HG03469 (cell line): Measurements from ENCODE around the gene CUX1.
"Not testable (repeated sequence)": the region's sequence is repeated elsewhere in the genome, so short reads cannot be mapped to it uniquely, and the experiment has no call there.

Experiments
- ATAC-seq: cut with Tn5 transposase; IDR thresholded peaks from one replicate; pipeline ENCODE4 v1.9.1; 2021; ENCODE audit warnings: mild to moderate bottlenecking, moderate library complexity, moderate number of reproducible peaks; ENCODE audit not compliant: unreplicated experiment

CUX1 gene

GRCh38 chr7:101798173-101798572 lies 19.3 kb upstream of the CUX1 start:
- ATAC-seq, result not testable (repeated sequence)

DNA sequence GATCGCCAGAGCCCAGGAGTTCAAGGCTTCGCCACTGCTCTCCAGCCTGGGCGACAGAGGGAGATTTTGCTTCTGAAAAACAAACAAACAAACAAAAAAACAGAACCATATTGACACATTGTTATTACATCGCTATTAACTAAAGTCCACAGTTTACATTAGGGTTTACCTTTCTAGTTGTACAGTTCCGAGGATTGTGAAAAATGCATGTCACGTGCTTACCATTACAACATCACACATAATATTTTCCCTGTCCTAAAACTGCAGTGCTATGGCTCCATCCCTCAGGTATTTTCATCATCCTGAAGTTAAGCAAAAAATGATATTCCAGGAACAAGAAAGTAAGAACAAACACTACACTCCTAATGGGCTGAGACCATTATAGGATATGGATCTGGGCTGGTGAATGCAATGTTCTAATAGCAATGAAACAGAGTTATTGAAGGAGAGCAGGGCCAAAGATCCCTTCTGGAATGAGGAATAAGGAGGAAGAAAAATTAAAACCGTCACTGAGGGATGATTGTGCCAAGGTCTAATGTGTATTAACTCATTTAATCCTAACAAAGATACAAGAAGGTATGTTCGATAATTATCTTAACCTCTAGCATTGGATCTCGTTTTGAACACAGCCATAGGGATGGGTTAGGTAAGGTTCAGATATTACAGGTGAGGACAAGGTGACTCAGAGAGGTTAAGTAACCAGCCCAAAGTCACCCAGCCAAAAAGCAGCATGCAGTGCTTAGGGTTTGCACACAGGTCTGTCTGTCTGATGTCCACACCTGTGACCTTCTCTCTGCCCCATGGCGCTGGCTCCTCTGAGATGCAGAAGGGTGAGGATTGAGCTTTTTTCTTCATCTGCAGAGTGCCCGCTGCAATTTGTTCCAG lies 14.0 kb upstream of the CUX1 start:
- no peak for ATAC-seq

- no peak for ATAC-seq
Measured at GRCh38 chr7:101804088-101804963, 13.1 kb upstream of the CUX1 start.

DNA sequence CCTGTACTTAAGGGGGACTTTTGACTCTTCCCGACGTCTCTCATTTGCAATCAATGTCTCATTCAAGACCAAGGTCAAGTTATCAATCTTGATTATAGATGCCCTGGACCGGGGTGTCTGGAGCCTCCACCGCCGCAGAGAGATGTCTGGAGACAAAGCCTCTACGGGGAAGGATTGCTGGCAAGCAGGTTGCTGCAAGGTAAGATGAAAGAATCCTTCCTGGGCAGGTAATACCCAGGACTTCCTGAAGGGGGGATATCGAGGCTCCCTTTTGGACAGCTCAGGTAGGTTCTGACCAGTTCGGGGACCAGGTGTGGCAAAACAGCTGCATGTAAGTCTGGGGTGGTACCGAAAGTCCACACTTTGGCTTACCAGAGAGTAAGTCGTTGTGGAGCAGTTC lies 12.5 kb upstream of the CUX1 start:
- ATAC-seq, result no peak

GRCh38 chr7:101812595-101812994 lies 4.8 kb upstream of the CUX1 start:
- ATAC-seq, result no peak

DNA sequence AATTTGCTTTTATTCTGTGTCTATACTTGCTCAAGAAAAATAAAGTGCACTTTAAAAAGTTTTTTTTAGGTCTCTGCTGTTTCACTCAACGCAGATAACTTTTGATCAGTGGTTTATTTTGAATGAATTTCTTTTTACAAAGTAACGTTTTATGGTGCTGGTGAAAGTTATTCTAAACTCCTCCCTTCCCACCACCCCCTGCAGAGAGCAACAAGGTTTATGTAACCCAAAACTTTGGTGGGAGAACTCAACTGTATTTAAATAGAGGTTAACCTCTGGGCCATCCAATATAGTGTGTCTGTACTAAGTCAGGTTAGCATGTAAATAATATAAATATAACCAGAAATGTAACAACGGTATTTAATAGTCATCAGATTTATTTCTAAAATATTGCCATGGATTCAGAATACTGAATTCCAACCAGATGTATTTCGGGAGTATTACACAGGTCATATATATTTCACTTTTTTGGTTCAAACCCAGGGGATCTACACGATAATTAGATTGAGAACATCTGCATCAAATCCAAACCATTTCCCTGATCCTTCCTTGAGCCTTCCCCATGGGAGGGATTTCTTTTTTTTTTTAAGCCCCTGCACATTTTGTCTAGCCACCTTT lies 3.9 kb upstream of the CUX1 start:
- no peak for ATAC-seq

DNA sequence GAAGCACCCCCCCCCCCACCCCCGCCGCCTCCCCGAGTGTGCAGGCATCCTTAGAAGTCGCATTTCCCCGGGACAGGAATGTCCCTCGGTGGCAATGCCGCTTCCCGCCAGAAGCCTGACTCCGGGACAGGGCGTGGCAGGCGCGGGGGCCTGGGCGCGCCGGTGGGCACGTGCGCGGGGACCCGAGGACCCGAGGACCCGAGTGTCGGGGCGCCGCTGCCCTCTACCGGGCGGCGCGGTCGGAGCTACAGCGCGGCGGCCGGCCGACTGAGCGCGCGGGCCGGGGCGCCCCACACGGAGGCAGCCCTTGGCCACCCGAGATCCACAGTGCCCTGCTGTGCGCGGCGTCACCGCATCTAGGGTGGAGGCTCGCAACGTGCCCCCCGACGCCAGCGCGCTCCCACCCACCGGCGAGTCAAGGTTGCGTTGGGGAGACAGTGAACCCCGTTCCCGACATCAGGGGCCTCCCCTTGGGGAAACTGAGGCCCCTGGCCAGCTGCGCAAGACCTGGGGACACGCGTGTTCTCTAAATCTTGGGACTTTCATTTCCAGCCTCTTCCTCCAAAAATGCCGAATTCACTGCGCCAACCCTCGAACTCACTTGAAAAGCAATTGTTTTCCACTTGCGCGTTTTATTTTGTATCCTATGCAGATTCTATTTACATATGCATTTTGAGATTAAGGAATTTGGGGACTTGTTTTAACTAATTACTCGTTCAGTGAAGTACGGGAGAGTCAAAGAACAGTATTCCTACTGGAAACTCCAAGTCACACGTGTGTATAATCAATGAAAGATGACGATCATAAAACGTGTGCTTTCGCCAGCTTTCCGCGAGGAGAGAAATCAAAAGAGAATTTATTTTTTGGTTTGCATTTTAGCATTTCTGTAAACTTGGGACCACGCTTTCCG lies 3.1 kb upstream of the CUX1 start:
- ATAC-seq, result no peak

- no peak for ATAC-seq
Measured at GRCh38 chr7:101814991-101815825, 2.2 kb upstream of the CUX1 start.

DNA sequence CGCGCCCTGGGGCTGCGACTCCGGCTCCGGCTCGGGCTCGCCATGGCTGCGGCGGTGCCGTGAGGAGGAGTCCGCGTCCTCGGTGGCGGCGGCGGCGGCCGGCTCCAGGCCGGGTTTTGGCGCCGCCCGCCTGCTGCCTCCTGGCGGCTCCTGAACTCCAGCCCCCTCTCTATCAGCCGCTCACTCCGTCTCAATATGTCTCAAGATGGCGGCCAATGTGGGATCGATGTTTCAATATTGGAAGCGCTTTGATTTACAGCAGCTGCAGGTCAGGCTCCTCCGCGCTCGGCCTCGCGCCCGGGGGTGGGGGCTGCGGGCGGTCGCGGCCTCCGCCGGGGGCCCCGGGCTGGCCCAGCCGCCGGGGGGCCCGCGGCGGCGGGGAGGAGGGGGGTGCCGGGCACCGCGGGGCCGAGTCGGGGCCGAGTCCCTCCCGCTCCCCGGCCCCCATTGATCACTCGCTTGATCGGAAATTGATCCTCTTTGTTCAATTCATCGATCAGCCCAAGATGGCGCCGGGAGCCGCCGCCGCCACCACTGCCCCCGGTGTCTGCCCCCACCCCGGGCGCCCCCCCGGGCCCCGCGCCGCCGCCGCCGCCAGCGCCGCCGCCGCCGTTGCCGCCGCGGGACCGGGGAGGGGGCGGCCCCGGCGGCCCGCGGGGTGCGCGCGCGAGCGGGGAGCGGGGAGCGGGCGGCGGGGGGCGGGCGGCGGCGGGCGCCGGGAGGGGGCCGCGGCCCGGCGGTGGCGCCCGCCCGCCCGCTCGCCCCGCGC lies 1.4 kb upstream of the CUX1 start:
- ATAC-seq, result peak; percentile 42

DNA sequence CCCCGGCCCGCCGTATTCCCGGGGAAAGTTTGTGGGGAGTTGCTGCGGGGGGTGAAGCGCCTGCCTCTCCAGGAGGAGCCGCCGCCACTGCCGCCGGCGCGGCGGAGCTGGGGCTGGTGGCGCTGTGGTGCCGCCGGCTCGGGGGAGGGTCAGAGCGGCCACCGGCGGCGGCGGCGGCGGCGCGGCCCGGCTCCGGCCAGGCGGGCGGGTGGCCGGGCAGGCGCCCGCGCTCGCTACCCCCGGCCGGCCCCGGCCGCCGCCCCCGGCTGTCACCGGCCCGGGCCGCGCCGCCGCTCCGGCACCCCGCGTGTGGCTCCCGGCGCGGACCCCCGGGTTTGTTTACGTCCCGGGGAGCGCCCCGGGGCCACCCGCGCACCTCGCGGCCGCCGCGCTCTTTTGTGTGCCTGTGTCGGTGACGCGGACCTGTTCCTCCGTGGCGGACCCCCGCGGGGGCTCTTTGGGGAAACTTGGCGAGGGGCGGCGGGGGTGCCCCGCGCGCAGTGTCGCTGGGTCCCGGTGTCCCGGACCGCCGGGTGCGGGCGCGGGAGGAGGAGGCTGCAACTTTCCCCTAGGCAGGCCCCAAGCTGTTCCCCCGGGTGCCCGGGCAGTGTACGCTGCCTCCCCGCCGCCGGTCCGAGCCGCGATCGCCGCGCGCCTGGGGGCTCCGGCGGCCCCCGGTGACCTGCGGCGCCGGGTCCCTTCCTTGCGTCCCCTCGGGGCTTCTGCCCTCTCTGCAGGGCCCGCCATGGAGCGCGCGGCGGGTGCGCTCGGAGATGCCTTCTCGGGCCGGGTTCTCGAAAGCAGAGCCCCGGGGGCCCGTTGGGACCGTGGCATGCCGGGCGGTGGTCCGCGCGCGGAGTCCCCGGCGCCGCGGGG lies 593 bp upstream of the CUX1 start:
- ATAC-seq, result no peak

GRCh38 chr7:101818287-101819071 lies 1.1 kb downstream of the CUX1 start:
- no peak for ATAC-seq

DNA sequence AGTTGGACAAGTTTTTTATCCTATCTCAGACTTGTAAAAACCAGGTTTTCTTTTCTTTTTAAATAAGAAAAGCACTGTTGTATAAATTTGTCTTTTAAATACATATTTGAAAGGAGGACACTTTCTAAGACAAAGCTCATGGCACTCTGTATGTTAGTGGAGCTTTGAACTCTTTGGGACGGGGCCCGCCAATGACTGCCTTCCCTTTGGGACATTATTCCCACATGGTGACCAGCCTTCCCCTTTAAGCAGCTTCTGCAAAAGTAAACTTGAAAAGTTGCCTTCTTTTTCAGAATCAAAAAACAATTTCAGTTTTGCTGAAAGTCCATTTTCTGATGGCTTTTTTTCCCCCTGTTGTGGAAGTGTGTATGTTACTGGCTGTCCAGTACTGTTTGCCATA lies 1.8 kb downstream of the CUX1 start:
- ATAC-seq, result no peak

GRCh38 chr7:101819913-101820522 lies 2.6 kb downstream of the CUX1 start:
- no peak for ATAC-seq

DNA sequence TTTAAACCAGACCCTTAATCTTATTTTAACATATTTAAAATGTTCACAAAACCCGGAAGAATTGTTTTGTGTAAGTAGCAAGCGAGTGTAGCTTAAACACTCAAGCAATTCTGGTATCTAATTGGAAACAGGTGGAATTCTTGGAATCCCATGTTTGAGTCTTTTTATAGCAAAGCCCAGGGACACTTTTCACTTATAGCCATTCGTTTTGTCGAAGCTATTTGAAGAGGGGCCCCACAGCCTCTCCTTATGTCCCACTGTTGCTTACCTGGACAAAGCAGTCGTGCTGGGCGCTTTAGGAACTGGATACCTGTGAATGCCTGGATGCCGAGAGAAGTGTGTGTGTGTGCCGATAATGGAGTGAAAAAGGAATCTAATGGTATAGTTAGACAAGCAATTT lies 3.3 kb downstream of the CUX1 start:
- no peak for ATAC-seq

GRCh38 chr7:101822632-101823031 lies 5.2 kb downstream of the CUX1 start:
- ATAC-seq, result not testable (repeated sequence)

GRCh38 chr7:101823096-101823495 lies 5.7 kb downstream of the CUX1 start:
- no peak for ATAC-seq

DNA sequence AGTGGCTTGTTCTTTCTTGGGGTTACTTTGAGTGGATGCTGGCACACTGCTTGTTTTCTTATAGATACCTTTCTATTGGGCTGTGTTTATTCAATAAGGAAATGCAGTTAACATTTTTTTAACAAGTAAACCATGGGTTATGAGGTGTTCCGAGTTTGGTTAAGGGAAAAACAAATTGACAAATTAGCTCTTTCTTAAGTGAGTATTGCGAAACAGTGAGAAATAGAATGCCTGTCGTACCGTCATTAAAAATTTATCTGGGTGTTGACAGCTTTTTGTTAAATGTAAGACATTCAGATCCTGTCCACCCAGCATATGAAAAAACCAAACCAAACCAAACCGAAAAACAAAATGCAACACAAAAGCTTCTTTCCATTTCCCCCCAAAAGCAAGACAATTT lies 6.2 kb downstream of the CUX1 start:
- no peak for ATAC-seq
